ENCODE measurements around the gene ARSA.

Gene ARSA

GRCh38 chr22:50633771-50634170, 5.8 kb upstream of the ARSA start:
- no peaks in the 10 kb centered on the region for H3K27me3 Mint-ChIP-seq
- H3K9me3 Mint-ChIP-seq, result no peaks in the 10 kb centered on the region
- no peak overlapping the region for H3K4me3 Mint-ChIP-seq
- peaks cover 9% of the 10 kb centered on the region for H3K4me1 Mint-ChIP-seq (ENCODE audit: low read depth)
- no peaks in the 10 kb centered on the region for H3K36me3 Mint-ChIP-seq (ENCODE audit: low read depth)
- no peak overlapping the region for H3K27ac Mint-ChIP-seq

DNA sequence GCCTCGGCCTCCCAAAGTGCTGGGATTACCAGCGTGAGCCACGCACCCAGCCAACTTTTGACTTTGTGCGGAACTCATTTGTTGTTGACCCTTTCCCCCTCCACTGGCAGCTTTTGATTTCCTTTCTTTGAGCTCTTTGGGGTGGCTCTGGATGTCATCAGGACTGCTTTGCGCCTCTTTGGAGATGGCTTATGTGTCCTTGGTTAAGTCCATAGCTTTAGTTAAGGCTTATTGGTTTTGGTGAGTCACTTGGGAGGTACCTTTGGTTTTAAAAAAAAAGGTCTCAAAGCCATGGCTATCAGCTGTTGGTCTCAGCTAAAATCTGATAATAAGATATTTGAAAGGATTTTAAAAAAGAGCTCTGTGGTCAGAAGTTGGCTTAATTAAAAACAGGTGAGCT, 5.1 kb upstream of the ARSA start:
- no peaks in the 10 kb centered on the region for H3K36me3 Mint-ChIP-seq (ENCODE audit: low read depth)
- peaks cover 14% of the 10 kb centered on the region for H3K4me1 Mint-ChIP-seq (ENCODE audit: low read depth)
- no peaks in the 10 kb centered on the region for H3K9me3 Mint-ChIP-seq
- no peak overlapping the region for H3K4me3 Mint-ChIP-seq
- no peak overlapping the region for H3K27ac Mint-ChIP-seq
- no peaks in the 10 kb centered on the region for H3K27me3 Mint-ChIP-seq

DNA sequence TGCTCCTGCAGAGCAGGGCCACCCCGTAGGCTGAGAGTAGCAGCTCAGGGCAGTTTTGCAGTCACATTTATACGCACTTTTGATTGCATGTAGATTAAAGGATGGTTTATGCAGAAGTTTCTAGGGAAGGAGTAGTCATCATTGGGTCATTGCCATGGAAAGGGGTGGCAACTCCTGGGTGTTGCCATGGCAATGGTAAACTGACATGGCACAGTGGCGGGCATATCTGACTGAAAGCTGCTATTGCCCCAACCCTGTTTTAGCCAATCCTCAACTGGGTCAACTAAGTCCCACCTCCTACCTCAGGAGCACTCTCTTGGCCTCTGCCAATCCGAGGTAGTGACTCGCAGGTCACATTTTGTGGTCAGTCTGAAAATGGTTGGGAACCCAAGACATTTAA, 2.4 kb upstream of the ARSA start:
- no peak overlapping the region for H3K4me3 Mint-ChIP-seq
- no peaks in the 10 kb centered on the region for H3K27me3 Mint-ChIP-seq
- no peaks in the 10 kb centered on the region for H3K36me3 Mint-ChIP-seq (ENCODE audit: low read depth)
- H3K9me3 Mint-ChIP-seq, result no peaks in the 10 kb centered on the region
- no peak overlapping the region for H3K27ac Mint-ChIP-seq
- H3K4me1 Mint-ChIP-seq (ENCODE audit: low read depth), result peaks cover 20% of the 10 kb centered on the region

DNA sequence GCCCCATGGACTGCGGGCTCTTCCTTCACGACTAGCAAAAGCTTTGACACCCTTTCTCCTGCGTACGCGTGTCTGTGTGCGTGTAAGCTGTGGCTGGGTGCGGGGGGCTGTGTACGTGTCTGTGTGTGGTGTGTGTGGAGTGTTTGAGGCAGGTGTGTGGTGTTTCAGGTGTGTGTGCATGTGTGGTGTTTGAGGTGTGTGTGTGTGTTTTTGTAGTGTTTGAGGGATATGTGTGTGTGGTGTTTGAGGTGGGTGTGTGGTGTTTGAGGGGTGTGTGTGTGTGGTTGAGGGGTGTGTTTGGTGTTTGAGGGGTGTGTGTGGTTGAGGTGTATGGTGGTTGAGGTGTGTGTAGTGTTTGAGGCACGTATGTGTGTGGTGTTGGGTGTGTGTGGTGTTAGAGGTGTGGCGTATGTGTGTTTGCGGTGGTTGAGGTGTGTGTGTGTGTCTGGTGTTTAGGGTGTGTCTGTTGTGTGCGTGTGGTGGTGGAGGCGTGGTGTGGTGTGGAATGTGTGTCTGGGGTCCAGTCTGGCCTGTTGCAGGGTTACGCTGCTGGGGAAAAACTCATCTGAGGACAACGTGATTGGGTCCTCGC, 687 bp upstream of the ARSA start:
- no peaks in the 10 kb centered on the region for H3K9me3 Mint-ChIP-seq
- peak overlapping the region; percentile 90 for H3K4me3 Mint-ChIP-seq
- H3K27ac Mint-ChIP-seq, result peak overlapping the region; percentile 82
- H3K4me1 Mint-ChIP-seq (ENCODE audit: low read depth), result peaks cover 20% of the 10 kb centered on the region
- no peaks in the 10 kb centered on the region for H3K27me3 Mint-ChIP-seq
- H3K36me3 Mint-ChIP-seq (ENCODE audit: low read depth), result no peaks in the 10 kb centered on the region

- Mint-ChIP-seq H3K36me3 (ENCODE audit: low read depth) (no peaks in the 10 kb centered on the region), H3K9me3 (no peaks in the 10 kb centered on the region), H3K27me3 (no peaks in the 10 kb centered on the region), H3K4me1 (ENCODE audit: low read depth) (peaks cover 30% of the 10 kb centered on the region), H3K4me3 (peak overlapping the region; percentile 80), H3K27ac (peak overlapping the region; percentile 40)
These were observed 906 bp downstream of the ARSA start for GRCh38 chr22:50626850-50627641.

DNA sequence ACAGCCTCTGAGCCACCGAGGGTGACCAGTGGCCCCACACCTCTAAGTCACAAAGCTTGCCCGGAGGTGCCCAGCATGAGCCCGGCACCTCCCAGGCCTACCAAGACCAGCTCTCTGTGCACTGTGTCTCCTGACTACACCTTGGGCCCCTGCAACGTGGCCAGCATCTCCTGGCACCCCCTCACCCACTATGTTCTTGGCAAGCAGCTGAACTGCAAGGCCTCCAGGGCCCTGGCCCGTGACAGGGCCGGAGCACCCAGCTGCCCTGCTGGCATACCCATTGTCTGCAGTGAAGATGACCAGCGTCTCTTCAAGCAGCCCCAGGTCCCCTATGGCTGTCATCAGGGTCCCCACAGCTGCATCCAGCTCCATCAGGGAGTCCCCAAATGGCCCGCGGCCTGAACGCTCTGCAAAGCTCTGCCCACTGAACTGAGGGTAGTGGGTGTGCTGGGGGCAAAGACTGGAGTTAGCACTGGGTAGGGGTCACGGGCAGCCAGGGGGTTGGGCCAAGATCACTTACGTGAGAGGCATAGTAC, 1.6 kb downstream of the ARSA start:
- peaks cover 37% of the 10 kb centered on the region for H3K4me1 Mint-ChIP-seq (ENCODE audit: low read depth)
- H3K4me3 Mint-ChIP-seq, result peak overlapping the region; percentile 49
- peak overlapping the region; percentile 65 for H3K27ac Mint-ChIP-seq
- H3K36me3 Mint-ChIP-seq (ENCODE audit: low read depth), result no peaks in the 10 kb centered on the region
- H3K27me3 Mint-ChIP-seq, result no peaks in the 10 kb centered on the region
- H3K9me3 Mint-ChIP-seq, result no peaks in the 10 kb centered on the region

GRCh38 chr22:50625568-50626313, 2.2 kb downstream of the ARSA start:
- Mint-ChIP-seq H3K9me3 (no peaks in the 10 kb centered on the region), H3K4me3 (no peak overlapping the region), H3K27me3 (no peaks in the 10 kb centered on the region), H3K36me3 (ENCODE audit: low read depth) (no peaks in the 10 kb centered on the region), H3K27ac (no peak overlapping the region), H3K4me1 (ENCODE audit: low read depth) (peaks cover 43% of the 10 kb centered on the region)

DNA sequence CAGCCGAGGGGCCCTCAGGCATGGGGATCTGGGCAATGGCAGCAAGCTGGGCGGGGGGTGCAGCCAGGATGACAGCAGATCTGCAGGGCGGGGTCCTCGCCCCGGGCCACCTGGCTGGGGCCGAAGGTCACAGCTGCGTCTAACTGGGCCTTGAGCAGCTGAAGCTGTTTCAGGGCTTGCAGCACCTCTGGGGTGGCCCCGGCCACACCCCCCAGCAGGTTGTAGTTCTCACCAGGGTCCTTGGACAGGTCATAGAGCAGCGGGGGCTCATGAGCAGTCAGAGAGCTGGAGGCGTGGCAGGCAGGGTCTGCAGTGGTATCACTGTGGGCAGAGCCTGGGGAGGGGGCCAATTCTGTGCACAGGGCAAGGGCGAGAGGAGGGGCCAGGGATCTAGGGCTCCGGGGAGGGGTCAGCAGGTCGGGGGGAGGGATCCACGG, 2.8 kb downstream of the ARSA start:
- Mint-ChIP-seq H3K27ac (no peak overlapping the region), H3K36me3 (ENCODE audit: low read depth) (no peaks in the 10 kb centered on the region), H3K9me3 (no peaks in the 10 kb centered on the region), H3K4me3 (no peak overlapping the region), H3K27me3 (no peaks in the 10 kb centered on the region), H3K4me1 (ENCODE audit: low read depth) (peaks cover 47% of the 10 kb centered on the region)

DNA sequence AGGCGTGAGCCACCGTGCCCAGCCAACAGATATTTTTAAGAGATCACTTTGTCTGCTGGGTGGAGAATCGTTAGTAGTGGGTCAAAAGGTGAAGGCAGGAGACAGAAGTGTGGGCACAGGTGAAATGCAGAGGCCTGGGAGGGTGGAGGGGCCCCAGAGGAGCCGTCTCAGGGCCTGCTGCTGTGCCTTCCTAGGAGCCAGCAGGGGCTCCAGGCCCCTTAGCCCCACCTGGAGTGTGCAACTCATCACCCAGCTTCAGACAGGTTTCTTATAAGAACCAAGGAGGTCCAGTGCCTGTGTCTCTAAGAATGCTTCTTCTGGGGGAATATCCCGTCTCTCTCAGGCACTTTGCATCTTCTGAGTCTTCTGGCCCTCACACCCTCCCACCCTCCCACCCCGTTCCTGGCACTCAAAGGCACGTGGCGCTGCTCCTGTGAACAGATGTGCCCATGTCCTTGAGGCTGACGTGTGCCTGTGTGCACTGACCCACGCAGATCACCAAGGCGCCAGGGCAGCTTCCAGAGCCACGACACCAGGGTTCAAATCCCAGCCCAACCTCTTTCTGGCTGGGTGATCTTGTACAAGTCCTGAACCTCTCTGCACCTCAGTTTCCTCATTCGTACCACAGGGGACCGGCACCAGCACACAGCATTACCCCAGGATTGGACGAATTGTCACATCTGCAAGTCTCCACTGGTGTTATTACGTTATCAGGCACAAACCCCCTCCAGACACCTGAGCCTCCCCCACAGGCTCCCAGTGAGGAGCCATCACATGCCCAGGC, 3.4 kb downstream of the ARSA start:
- no peaks in the 10 kb centered on the region for H3K27me3 Mint-ChIP-seq
- H3K4me1 Mint-ChIP-seq (ENCODE audit: low read depth), result peaks cover 50% of the 10 kb centered on the region
- H3K27ac Mint-ChIP-seq, result no peak overlapping the region
- no peaks in the 10 kb centered on the region for H3K36me3 Mint-ChIP-seq (ENCODE audit: low read depth)
- no peak overlapping the region for H3K4me3 Mint-ChIP-seq
- no peaks in the 10 kb centered on the region for H3K9me3 Mint-ChIP-seq

DNA sequence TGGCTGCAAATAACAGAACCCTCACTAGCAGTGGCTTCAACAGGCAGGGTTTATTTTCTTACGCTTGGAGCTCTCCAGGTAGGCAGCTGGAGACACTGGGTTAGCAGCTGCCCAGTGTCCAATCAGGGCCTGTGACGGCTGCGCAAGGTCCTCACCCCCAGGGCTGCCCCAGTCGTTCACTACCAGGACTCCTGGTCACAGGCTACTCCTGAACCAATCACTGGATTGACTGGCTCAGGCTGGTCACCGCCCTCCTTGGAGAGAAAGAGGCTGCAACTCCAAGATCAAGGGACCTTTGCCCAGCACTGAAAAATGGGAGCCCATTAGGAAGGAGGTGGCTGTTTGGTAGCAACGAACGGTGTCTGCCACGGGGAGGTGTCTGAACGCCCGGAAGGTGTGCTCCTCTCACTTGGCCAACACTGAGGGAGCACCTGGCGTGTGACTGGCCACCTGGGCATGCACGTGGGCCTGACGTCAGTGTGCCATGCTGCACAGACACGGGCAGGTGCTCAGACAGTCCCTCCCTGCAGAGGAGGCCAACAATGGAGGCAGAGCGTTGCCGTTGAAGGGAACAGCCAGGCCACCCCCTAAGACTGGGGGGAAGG, 5.1 kb downstream of the ARSA start:
- no peaks in the 10 kb centered on the region for H3K27me3 Mint-ChIP-seq
- H3K27ac Mint-ChIP-seq, result peak overlapping the region; percentile 87
- no peaks in the 10 kb centered on the region for H3K9me3 Mint-ChIP-seq
- H3K4me3 Mint-ChIP-seq, result no peak overlapping the region
- H3K36me3 Mint-ChIP-seq (ENCODE audit: low read depth), result no peaks in the 10 kb centered on the region
- peaks cover 44% of the 10 kb centered on the region for H3K4me1 Mint-ChIP-seq (ENCODE audit: low read depth)

DNA sequence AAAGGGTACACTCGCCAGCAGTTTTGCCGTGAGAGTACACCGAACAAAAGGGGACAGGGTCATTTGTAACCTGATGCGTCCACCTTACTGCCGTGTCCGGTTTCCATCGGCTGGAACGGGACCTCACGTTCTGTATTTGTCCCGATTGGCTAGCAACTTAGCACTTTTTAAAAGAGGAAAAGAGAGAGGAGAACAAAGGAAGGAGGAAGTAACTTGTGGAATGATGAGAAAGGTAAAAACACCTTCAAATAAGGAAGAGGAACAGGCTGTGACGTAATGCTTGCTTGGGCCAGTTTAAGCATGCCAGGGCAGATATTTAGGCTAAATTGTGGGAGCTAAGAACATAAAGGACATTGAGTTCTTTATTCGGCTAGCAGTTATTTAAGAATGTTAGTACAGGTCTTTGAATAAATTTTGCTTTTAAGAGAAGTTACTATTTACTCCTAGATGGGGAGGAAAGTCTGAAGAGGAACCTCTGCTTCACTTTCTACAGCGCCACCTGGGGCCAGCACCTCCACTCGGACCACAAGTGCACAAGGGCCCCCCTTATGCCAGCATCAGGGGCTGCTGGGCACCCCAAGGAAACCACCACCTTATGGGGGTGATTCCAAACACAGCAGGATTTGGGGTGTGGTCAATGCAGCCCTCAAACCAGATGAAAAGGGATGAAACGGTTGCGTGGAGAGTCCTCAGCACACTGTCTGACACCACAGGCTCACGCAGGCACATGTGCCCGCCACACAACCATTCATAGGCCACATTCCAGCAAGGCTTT, 5.8 kb downstream of the ARSA start:
- no peaks in the 10 kb centered on the region for H3K36me3 Mint-ChIP-seq (ENCODE audit: low read depth)
- no peaks in the 10 kb centered on the region for H3K9me3 Mint-ChIP-seq
- H3K4me1 Mint-ChIP-seq (ENCODE audit: low read depth), result peaks cover 44% of the 10 kb centered on the region

DNA sequence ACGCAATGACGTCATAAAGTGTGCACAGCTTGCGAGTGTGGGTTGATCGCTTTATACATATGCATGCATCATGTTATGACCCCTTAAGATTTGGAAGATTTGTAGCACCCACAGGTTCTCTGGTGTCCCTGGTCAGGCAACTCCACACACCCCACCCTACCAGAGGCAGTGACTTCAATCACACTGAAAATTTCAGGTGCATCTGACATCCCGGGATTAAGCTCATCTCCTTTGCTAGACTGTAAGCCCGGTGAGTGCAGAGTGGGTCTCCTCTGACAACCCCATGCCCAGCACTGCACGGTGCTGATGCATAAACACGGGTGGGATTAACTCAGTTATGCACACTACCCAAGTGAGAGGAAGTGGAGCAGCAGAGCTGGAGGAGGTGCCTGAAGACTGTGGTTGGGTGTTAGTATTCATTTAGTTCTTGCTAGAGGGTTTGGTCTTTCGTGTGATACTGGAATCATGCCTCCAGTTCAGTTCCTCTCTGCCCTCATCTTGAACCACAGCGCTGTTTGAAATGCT, 6.5 kb downstream of the ARSA start:
- H3K4me1 Mint-ChIP-seq (ENCODE audit: low read depth), result peaks cover 41% of the 10 kb centered on the region
- H3K27me3 Mint-ChIP-seq, result no peaks in the 10 kb centered on the region
- H3K9me3 Mint-ChIP-seq, result no peaks in the 10 kb centered on the region
- H3K36me3 Mint-ChIP-seq (ENCODE audit: low read depth), result no peaks in the 10 kb centered on the region
- peak overlapping the region; percentile 75 for H3K4me3 Mint-ChIP-seq
- peak overlapping the region; percentile 87 for H3K27ac Mint-ChIP-seq

More for the DNA sequence above, 5.8 kb downstream of the ARSA start:
- H3K27ac Mint-ChIP-seq, result peak overlapping the region; percentile 87
- H3K4me3 Mint-ChIP-seq, result peak overlapping the region; percentile 75
- no peaks in the 10 kb centered on the region for H3K27me3 Mint-ChIP-seq

DNA sequence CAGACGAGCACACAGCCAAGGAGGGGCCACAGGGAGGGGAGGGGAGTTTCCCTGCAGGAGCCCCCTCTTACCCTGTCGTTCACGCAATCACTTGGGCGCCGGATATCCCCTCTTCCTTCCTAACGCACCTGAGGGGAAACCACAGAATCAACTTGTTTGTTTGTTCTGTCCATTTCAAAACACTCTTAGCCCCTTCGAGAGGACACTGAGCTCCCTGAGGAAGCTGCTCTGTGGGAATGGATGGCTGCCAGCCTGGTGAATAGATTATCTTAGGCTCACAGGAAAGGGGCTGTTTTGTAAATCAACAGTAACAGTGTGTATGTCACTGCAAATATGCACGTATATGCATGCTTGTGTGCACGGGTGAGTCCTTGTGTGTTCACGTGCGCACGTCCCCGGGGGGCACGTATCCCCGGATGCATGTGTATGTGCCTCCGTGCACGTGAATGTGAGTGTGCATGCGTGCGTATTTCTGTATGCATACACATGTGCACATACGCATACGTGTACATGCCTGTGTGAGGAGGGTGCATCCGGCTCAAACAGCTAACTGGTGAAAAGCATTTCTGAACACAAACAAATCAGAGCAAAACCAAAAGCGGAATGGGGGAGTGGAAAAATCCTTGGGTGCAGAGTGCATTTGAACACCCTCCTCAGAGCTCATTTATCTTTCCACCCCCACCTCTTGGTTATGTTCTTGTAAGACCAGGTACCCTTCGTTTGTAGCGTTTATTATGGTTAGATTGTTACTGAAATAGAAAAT, 7.2 kb downstream of the ARSA start:
- Mint-ChIP-seq H3K36me3 (ENCODE audit: low read depth) (no peaks in the 10 kb centered on the region), H3K27ac (peak overlapping the region; percentile 72), H3K9me3 (no peaks in the 10 kb centered on the region), H3K4me1 (ENCODE audit: low read depth) (peaks cover 39% of the 10 kb centered on the region), H3K4me3 (peak overlapping the region; percentile 75), H3K27me3 (no peaks in the 10 kb centered on the region)
